SK-N-SH (cell line): Measurements from ENCODE around the gene GAB1.

Experiments
- EP300 ChIP-seq, 2 experiments: IDR thresholded peaks; 2 replicates each; pipeline versions ENCODE4 v1.4.0 to v1.6.1; 2012; ENCODE audit warnings: borderline replicate concordance in 1 of 2, low read depth in 1 of 2, low read length in 1 of 2
- JUND ChIP-seq: IDR thresholded peaks from 2 replicates; pipeline ENCODE4 v1.4.0; 2012
- POLR2AphosphoS5 ChIP-seq: IDR thresholded peaks from 2 replicates; pipeline ENCODE4 v1.6.1; 2012; ENCODE audit warnings: low read depth, low read length
- RFX5 ChIP-seq: IDR thresholded peaks from 2 replicates; pipeline ENCODE4 v1.6.1; 2012; ENCODE audit warnings: mild to moderate bottlenecking, improper control_type of control experiment, low read length
- RXRA ChIP-seq: IDR thresholded peaks from 2 replicates; pipeline ENCODE4 v1.4.0; 2012; ENCODE audit warnings: low read depth, mild to moderate bottlenecking, borderline replicate concordance
- SIN3A ChIP-seq: IDR thresholded peaks from 2 replicates; pipeline ENCODE4 v1.6.1; 2012; ENCODE audit warnings: low read depth, mild to moderate bottlenecking, low read length, moderate library complexity, borderline replicate concordance
- SMC3 ChIP-seq: IDR thresholded peaks from 2 replicates; pipeline ENCODE4 v1.6.1; 2012; ENCODE audit warnings: low read depth, low read length, improper control_type of control experiment
- TEAD4 ChIP-seq: IDR thresholded peaks from 2 replicates; pipeline ENCODE4 v1.4.0; 2012; ENCODE audit warnings: mild to moderate bottlenecking, borderline replicate concordance; ENCODE audit not compliant: insufficient read depth
- TF ChIP-seq, protein P1 (sequence below): fragments of 200-600 bp; sonication (generic); IDR thresholded peaks from 2 replicates; pipeline ENCODE4 v1.6.1; 2017; ENCODE audit warnings: antibody characterized with exemption, mild to moderate bottlenecking, moderate library complexity

- TF ChIP-seq SMC3 (no peak), EP300 (IDR thresholded peaks at IDR 0.05; ENCODE audit: borderline replicate concordance in 1 of 2, low read depth in 1 of 2, low read length in 1 of 2) (no peak), JUND (no peak), SIN3A (no peak), TEAD4 (no peak), POLR2AphosphoS5 (no peak), RFX5 (no peak), RXRA (no peak)
- TF ChIP-seq, protein P1, sequence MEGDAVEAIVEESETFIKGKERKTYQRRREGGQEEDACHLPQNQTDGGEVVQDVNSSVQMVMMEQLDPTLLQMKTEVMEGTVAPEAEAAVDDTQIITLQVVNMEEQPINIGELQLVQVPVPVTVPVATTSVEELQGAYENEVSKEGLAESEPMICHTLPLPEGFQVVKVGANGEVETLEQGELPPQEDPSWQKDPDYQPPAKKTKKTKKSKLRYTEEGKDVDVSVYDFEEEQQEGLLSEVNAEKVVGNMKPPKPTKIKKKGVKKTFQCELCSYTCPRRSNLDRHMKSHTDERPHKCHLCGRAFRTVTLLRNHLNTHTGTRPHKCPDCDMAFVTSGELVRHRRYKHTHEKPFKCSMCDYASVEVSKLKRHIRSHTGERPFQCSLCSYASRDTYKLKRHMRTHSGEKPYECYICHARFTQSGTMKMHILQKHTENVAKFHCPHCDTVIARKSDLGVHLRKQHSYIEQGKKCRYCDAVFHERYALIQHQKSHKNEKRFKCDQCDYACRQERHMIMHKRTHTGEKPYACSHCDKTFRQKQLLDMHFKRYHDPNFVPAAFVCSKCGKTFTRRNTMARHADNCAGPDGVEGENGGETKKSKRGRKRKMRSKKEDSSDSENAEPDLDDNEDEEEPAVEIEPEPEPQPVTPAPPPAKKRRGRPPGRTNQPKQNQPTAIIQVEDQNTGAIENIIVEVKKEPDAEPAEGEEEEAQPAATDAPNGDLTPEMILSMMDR, result no peak
Observed at GRCh38 chr4:143437937-143438336, 101.3 kb downstream of the GAB1 start.
